ENCODE measurements around the gene TMEM175. TPM values are rescaled to one million over a fixed set of nuclear protein-coding genes. Genes with fewer than 3 reads are reported as not detected.

The TMEM175 gene
- total RNA-seq, 2 donors from 2014 or later, result 26.5 to 39.5 TPM

DNA sequence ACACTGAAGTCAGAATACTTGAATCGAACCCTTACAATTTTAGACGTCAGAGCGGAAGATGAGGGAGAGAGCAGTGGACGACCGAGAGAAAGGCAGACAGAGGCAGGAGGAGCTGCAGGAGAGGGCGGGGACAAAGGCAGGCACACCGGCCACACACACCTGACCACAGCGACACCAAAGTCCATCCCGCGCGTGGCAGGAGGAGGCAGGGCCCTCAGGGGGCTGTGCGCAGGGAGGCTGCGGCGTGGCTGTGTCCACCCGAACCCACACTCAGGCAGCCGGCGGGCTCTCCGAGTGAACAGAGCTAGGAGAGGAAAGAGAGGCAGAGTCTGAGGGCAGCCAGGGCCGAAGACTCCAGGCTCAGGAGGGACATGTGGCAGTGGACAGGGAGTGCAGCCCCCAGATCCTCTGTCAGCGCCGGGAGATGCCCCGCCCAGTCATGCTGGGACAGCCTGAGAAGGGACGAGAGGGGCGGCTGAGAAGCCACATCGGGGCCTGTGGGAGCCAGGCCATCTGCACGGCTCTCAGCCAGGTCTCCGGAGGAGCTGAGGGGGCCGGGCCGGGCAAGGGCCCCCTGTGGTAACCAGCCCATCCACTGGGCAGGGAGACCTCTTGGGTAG lies 20.3 kb upstream of the TMEM175 start:
- Histone ChIP-seq H3K27me3 (replicated peaks; ENCODE audit: insufficient read depth) (no peaks in the 10 kb centered on the region), H3K4me3 (no peak overlapping the region), H3K36me3 (peaks cover 30% of the 10 kb centered on the region), H3K27ac (no peak overlapping the region), H3K9me3 (no peaks in the 10 kb centered on the region), H3K4me1 (ENCODE audit: control insufficient read depth in 1 of 2, low read depth in 2 of 2) (peaks cover 0 to 6% of the 10 kb centered on the region in 2 donors)
- ATAC-seq (ENCODE audit: insufficient number of reproducible peaks, low FRiP score, low read depth), result no peak
- TF ChIP-seq, protein P1, sequence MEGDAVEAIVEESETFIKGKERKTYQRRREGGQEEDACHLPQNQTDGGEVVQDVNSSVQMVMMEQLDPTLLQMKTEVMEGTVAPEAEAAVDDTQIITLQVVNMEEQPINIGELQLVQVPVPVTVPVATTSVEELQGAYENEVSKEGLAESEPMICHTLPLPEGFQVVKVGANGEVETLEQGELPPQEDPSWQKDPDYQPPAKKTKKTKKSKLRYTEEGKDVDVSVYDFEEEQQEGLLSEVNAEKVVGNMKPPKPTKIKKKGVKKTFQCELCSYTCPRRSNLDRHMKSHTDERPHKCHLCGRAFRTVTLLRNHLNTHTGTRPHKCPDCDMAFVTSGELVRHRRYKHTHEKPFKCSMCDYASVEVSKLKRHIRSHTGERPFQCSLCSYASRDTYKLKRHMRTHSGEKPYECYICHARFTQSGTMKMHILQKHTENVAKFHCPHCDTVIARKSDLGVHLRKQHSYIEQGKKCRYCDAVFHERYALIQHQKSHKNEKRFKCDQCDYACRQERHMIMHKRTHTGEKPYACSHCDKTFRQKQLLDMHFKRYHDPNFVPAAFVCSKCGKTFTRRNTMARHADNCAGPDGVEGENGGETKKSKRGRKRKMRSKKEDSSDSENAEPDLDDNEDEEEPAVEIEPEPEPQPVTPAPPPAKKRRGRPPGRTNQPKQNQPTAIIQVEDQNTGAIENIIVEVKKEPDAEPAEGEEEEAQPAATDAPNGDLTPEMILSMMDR (IDR thresholded peaks at IDR 0.05), result no peak
- no peak for DNase-seq (ENCODE audit: low spot score)

GRCh38 chr4:912548-913279 lies 19.5 kb upstream of the TMEM175 start:
- Histone ChIP-seq H3K4me3 (no peak overlapping the region), H3K27me3 (replicated peaks; ENCODE audit: insufficient read depth) (no peaks in the 10 kb centered on the region), H3K4me1 (ENCODE audit: control insufficient read depth in 1 of 2, low read depth in 2 of 2) (peaks cover 0 to 6% of the 10 kb centered on the region in 2 donors), H3K36me3 (peaks cover 27% of the 10 kb centered on the region), H3K9me3 (no peaks in the 10 kb centered on the region), H3K27ac (no peak overlapping the region)
- TF ChIP-seq, protein P1 (IDR thresholded peaks at IDR 0.05), result no peak
- ATAC-seq (ENCODE audit: insufficient number of reproducible peaks, low FRiP score, low read depth), result no peak
- no peak for DNase-seq (ENCODE audit: low spot score)

DNA sequence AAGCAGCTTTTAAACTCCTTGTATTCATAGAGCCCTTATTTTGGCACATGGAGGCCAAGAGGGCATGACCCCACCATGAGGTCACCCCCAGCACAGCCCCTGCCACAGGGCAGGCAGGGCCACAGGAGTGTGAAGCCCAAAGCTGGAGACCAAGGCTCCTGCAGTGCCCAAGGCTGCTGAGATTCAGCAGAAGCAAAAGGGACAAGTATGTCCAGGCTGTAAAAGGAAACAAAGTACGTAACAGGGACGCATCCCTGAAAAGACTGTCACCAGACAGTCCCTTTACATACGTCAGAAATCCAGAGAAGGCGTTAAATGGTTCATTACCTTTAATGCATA lies 19.0 kb upstream of the TMEM175 start:
- Histone ChIP-seq H3K4me1 (ENCODE audit: control insufficient read depth in 1 of 2, low read depth in 2 of 2) (peaks cover 0 to 6% of the 10 kb centered on the region in 2 donors), H3K4me3 (no peak overlapping the region), H3K27ac (no peak overlapping the region), H3K36me3 (peaks cover 27% of the 10 kb centered on the region), H3K27me3 (replicated peaks; ENCODE audit: insufficient read depth) (no peaks in the 10 kb centered on the region), H3K9me3 (no peaks in the 10 kb centered on the region)
- TF ChIP-seq, protein P1 (IDR thresholded peaks at IDR 0.05), result no peak
- ATAC-seq (ENCODE audit: insufficient number of reproducible peaks, low FRiP score, low read depth) (no peak), DNase-seq (ENCODE audit: low spot score) (no peak)

DNA sequence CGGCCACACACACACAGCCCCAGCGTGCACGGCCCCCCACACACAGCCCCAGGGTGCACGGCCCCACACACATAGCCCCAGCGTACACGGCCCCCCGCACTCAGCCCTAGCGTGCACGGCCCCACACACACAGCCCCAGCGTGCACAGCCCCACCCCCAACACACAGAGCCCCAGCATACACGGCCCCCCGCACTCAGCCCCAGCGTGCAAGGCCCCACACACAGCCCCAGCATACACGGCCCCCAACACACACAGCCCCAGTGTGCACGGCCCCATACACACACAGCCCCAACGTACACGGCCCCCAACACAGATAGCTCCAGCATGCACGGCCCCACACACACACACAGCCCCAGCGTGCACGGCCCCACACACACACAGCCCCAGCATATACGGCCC lies 17.7 kb upstream of the TMEM175 start:
- peaks cover 0 to 6% of the 10 kb centered on the region in 2 donors for H3K4me1 ChIP-seq (ENCODE audit: control insufficient read depth in 1 of 2, low read depth in 2 of 2)
- H3K4me3 ChIP-seq, result no peak overlapping the region
- H3K27ac ChIP-seq, result no peak overlapping the region
- H3K36me3 ChIP-seq, result peaks cover 22% of the 10 kb centered on the region
- no peaks in the 10 kb centered on the region for H3K9me3 ChIP-seq
- TF ChIP-seq, protein P1 (IDR thresholded peaks at IDR 0.05), result no peak
- ATAC-seq (ENCODE audit: insufficient number of reproducible peaks, low FRiP score, low read depth), result no peak
- H3K27me3 ChIP-seq (replicated peaks; ENCODE audit: insufficient read depth), result no peaks in the 10 kb centered on the region
- DNase-seq (ENCODE audit: low spot score), result no peak

DNA sequence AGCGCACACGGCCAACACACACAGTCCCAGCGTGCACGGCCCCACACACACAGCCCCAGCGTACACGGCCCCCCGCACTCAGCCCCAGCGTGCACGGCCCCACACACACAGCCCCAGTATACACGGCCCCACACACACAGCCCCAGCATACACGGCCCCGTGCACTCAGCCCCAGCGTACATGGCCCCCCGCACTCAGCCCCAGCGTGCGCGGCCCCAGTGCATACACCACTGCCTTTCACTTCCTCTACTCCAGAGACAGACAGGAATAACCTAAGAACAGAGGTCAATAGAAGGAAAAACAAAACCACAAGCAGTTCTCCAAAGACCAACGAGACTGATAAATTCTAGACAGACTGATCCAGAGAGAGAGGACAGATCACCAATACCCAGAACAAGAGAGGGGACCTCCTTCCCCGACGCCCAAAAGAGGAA lies 17.2 kb upstream of the TMEM175 start:
- no peak overlapping the region for H3K27ac ChIP-seq
- DNase-seq (ENCODE audit: low spot score) (no peak), ATAC-seq (ENCODE audit: insufficient number of reproducible peaks, low FRiP score, low read depth) (no peak)
- TF ChIP-seq, protein P1 (IDR thresholded peaks at IDR 0.05), result no peak
- peaks cover 22% of the 10 kb centered on the region for H3K36me3 ChIP-seq
- H3K9me3 ChIP-seq, result no peaks in the 10 kb centered on the region
- H3K4me1 ChIP-seq (ENCODE audit: control insufficient read depth in 1 of 2, low read depth in 2 of 2), result peaks cover 0 to 6% of the 10 kb centered on the region in 2 donors
- H3K4me3 ChIP-seq, result peak overlapping the region; percentile 12
- H3K27me3 ChIP-seq (replicated peaks; ENCODE audit: insufficient read depth), result no peaks in the 10 kb centered on the region

All from thoracic aorta (tissue), 2 donors.